ENCODE results near the gene LMX1A. TPM values are rescaled to one million over a fixed set of nuclear protein-coding genes. Genes with fewer than 3 reads are reported as not detected.

LMX1A gene
- total RNA-seq, 1 experiment from 2014 or later: not detected

GRCh38 chr1:165325460-165326203 is 30.9 kb downstream of the LMX1A start:
- Histone ChIP-seq H3K9me3 (replicated peaks) (no peaks in the 10 kb centered on the region), H3K4me3 (no peak overlapping the region), H3K27me3 (replicated peaks) (peaks cover 2% of the 10 kb centered on the region; the same call in 1 of the 2 replicates), H3K36me3 (no peaks in the 10 kb centered on the region), H3K27ac (no peak overlapping the region), H3K4me1 (replicated peaks) (no peaks in the 10 kb centered on the region)
- no peak for DNase-seq (ENCODE audit: low read depth in 1 of 2, low spot score in 2 of 2)

DNA sequence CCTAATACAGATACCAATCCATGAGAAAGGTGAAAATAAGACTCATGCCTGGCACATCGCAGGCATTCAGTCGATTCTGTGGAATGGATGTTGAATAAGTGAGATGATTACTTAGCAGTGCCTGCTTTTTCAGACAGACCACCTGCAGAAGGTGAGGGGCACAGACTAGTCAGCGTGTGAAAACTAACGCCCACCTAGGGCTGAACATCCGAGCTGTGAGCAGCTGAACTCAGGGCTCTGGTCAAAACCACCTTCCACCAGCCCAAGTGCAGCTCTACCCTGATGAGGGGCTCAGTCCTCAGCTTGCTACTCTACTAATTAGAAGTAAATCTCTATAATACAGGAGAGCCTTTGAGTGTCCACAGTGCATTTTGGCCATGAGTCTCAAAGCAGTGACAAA is 32.5 kb downstream of the LMX1A start:
- Histone ChIP-seq H3K4me1 (replicated peaks) (no peaks in the 10 kb centered on the region), H3K9me3 (replicated peaks) (no peaks in the 10 kb centered on the region), H3K27me3 (replicated peaks) (peaks cover 2% of the 10 kb centered on the region; the same call in 1 of the 2 replicates), H3K27ac (no peak overlapping the region), H3K36me3 (no peaks in the 10 kb centered on the region), H3K4me3 (no peak overlapping the region)
- DNase-seq (ENCODE audit: low read depth in 1 of 2, low spot score in 2 of 2): no peak

DNA sequence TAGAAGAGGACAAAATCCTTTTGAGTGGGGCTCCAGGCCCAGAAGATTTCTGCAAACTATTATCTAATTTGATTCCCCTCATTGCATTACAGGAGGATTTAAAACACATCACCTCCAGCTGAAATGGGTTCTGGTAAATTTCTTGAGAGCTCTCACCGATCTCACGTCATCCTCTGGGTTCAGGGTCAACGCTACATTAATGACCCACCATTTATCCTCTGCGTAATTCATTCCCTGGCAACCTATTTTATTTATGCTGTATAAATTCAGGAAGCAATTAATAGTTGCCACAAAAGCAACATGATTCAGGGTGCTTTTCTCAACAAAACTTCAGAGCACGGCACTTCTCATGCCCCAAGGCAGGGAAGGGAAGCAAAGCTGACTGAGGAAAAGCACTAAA is 38.9 kb downstream of the LMX1A start:
- Histone ChIP-seq H3K4me3 (no peak overlapping the region), H3K36me3 (no peaks in the 10 kb centered on the region), H3K27ac (no peak overlapping the region), H3K27me3 (replicated peaks) (peaks cover 2% of the 10 kb centered on the region; the same call in 1 of the 2 replicates), H3K4me1 (replicated peaks) (no peaks in the 10 kb centered on the region), H3K9me3 (replicated peaks) (no peaks in the 10 kb centered on the region)
- no peak for DNase-seq (ENCODE audit: low read depth in 1 of 2, low spot score in 2 of 2)

DNA sequence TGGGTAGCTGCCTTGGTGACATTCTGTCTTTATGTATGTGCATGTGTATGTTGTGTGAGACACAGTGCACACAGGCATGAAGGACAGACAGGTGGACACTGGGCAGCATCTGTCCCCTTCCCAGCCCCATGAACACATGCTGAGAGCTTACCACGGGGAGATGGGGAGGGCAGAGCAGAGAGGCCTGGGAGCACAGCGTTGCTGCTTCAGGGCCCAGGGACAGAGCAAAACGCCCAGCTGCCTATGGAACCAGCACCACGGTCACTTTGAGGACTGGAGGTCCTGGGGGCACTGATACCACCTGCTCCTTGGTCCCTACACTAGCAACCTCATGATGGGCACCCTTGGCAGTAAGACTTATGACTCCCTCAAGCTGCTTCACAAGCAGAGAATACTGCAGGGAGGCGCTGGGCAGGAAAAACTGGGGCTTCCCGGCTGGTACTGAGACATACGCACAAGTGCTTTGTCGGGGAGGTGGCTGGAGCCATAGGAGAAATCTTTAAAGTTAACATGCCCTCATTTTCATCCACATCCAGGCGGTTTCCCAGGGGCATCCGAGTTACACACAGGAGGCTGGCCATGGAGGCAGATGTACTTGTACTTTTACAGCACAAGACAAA is 40.3 kb downstream of the LMX1A start:
- no peak for DNase-seq (ENCODE audit: low read depth in 1 of 2, low spot score in 2 of 2)
- Histone ChIP-seq H3K4me3 (no peak overlapping the region), H3K27me3 (replicated peaks) (no peaks in the 10 kb centered on the region; the same call in 1 of the 2 replicates), H3K36me3 (no peaks in the 10 kb centered on the region), H3K27ac (no peak overlapping the region), H3K4me1 (replicated peaks) (no peaks in the 10 kb centered on the region), H3K9me3 (replicated peaks) (no peaks in the 10 kb centered on the region)

DNA sequence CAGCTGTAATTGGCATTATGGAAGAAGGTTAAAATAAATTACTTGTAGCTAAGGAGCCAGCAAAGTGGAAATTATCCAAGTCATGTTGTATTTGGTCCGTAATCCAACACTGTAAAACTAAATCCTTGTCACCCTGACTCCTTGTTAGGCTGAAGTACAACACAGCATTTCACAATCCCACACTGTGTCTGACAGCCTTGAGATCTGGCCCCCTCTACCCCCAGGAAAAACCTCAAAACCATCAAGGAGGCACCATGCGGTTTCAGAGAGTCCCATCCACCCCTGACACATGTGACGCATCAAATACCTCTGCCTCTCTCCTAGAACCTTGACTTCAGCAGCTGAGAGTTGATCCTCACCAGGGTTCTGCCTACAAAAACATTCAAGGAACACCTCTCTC is 41.0 kb downstream of the LMX1A start:
- no peak overlapping the region for H3K27ac ChIP-seq
- H3K4me1 ChIP-seq (replicated peaks): no peaks in the 10 kb centered on the region
- no peaks in the 10 kb centered on the region for H3K36me3 ChIP-seq
- H3K9me3 ChIP-seq (replicated peaks): no peaks in the 10 kb centered on the region
- H3K4me3 ChIP-seq: no peak overlapping the region
- DNase-seq (ENCODE audit: low read depth in 1 of 2, low spot score in 2 of 2): no peak
- H3K27me3 ChIP-seq (replicated peaks): no peaks in the 10 kb centered on the region; the same call in 1 of the 2 replicates

GRCh38 chr1:165313903-165314302 is 42.6 kb downstream of the LMX1A start:
- no peaks in the 10 kb centered on the region for H3K36me3 ChIP-seq
- no peaks in the 10 kb centered on the region for H3K9me3 ChIP-seq (replicated peaks)
- H3K27me3 ChIP-seq (replicated peaks): no peaks in the 10 kb centered on the region; the same call in 1 of the 2 replicates
- H3K4me1 ChIP-seq (replicated peaks): no peaks in the 10 kb centered on the region
- no peak overlapping the region for H3K27ac ChIP-seq
- H3K4me3 ChIP-seq: no peak overlapping the region
- DNase-seq (ENCODE audit: low read depth in 1 of 2, low spot score in 2 of 2): no peak

GRCh38 chr1:165312591-165312990 is 43.9 kb downstream of the LMX1A start:
- no peak for DNase-seq (ENCODE audit: low read depth in 1 of 2, low spot score in 2 of 2)
- no peaks in the 10 kb centered on the region for H3K9me3 ChIP-seq (replicated peaks)
- H3K27me3 ChIP-seq (replicated peaks): no peaks in the 10 kb centered on the region; the same call in 1 of the 2 replicates
- H3K4me3 ChIP-seq: no peak overlapping the region
- H3K27ac ChIP-seq: no peak overlapping the region
- H3K36me3 ChIP-seq: no peaks in the 10 kb centered on the region
- no peaks in the 10 kb centered on the region for H3K4me1 ChIP-seq (replicated peaks)

DNA sequence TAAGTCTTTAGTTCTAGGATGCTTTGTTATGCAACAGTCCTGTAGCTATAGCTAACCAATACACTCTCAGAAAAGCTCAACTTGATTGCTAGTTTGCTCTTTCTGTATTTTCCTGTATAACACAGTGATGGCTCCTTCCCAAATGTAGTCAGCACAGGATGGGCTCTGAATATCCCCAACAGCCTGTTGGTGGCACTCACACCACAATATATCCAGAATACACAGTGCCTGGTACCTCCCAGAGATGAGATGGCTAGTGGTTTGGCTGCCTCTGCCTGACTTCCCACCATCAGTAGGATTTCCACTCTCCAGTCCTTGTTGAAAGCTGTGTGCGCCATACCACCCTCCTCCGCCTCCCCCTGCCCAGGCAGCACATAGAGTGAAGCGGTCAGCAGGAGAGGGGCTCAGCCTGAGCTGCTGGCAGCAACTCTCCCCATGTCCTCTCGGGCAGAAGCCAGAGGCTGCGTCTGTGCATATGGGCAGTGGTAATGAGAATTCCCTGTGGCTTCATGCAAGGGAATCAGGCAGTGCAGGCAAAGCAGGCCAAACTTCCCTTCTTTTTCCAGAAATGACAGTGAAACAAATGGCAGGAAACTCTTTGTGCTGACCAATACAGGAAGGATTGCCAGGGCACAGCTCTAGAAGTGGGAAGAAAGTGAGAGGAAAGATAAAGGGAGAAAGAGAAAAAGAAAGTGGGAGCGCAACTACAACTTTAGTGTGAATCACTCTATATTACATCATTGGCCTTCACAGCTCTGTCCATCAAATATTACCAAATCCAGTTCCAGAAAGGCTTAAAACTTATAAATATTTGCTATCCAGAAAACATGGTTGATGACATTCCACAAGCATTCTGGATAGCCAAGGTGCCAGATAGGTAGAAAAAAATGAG is 49.7 kb downstream of the LMX1A start:
- Histone ChIP-seq H3K36me3 (no peaks in the 10 kb centered on the region), H3K9me3 (replicated peaks) (no peaks in the 10 kb centered on the region), H3K4me1 (replicated peaks) (no peaks in the 10 kb centered on the region), H3K27me3 (replicated peaks) (no peaks in the 10 kb centered on the region), H3K27ac (no peak overlapping the region), H3K4me3 (no peak overlapping the region)
- DNase-seq (ENCODE audit: low read depth in 1 of 2, low spot score in 2 of 2): no peak

DNA sequence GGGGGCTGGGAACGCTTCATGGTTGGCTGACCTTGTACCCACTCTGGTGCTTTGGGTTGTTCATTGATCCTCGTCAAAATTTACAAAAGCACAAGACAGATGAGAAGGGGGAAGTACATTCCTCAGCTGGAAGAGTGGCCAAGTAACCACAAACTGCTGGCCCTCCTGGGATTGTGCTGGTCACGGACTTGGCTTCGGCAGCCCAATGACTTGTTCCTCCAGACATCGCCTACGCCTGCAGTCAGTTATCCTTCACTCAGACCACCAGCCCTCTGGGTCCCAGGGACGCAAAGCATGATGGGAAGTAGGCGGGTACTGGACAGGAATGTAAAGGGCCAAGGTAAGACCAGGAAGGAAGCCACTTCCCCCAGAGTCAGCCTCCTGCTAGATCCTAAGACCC is 53.1 kb downstream of the LMX1A start:
- H3K36me3 ChIP-seq: no peaks in the 10 kb centered on the region
- no peak overlapping the region for H3K4me3 ChIP-seq
- DNase-seq (ENCODE audit: low read depth in 1 of 2, low spot score in 2 of 2): no peak
- H3K27ac ChIP-seq: no peak overlapping the region
- H3K4me1 ChIP-seq (replicated peaks): no peaks in the 10 kb centered on the region
- H3K27me3 ChIP-seq (replicated peaks): no peaks in the 10 kb centered on the region
- H3K9me3 ChIP-seq (replicated peaks): no peaks in the 10 kb centered on the region

DNA sequence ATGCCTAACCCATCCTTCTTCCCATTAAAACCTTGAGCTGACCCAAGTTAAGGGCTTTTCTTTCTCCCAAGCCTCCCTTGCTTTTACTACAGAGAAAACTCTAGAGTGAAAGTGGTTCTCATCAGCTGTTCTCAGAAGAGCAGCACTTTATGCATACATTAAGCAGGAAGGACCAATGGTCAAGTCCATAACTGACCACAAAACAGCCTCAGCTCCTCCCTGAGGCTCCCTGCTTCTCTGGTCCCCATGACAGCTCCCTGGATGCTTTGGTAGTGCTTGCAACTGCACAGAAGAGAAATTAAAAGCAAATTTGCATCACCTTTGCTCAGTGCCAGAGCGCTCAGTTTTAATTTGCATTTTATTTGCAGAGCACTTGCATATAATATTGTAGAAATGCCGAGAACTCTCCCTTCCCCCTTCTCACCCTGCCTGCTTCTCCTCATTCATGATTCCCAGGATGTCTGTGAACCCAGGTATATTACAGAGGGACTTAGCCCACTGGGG is 56.1 kb downstream of the LMX1A start:
- no peak for DNase-seq (ENCODE audit: low read depth in 1 of 2, low spot score in 2 of 2)
- H3K36me3 ChIP-seq: no peaks in the 10 kb centered on the region
- no peak overlapping the region for H3K4me3 ChIP-seq
- no peaks in the 10 kb centered on the region for H3K9me3 ChIP-seq (replicated peaks)
- H3K27me3 ChIP-seq (replicated peaks): no peaks in the 10 kb centered on the region
- no peak overlapping the region for H3K27ac ChIP-seq
- H3K4me1 ChIP-seq (replicated peaks): no peaks in the 10 kb centered on the region

DNA sequence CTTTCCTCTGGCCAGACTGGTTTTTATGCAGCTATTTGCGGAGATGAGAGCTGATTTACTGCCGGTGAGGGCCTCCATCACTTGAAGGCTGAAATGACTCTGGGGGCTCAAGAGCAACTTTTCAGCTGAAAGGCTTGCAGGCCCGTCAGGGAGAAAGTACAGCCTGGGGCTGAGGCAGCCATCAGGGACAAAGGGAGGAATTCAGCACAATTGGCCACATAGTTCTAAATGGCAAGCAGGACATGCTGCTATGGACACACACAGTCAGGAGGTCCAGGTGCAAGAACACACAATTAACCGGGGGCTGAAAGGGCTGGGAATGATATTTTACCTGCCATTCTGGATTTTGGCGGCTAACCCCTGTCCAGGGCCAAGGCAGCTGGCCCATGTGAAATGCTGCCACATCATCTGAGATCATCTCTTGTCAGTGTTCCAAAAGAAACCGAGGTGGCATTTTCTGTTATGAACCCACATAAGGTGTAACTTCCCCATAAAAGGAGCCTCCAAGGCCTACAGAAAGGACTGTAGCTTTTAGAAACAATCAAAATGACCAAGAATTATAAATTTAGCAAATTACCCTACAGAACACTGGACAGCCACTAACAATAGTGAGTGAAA is 58.2 kb downstream of the LMX1A start:
- Histone ChIP-seq H3K4me1 (replicated peaks) (no peaks in the 10 kb centered on the region), H3K9me3 (replicated peaks) (no peaks in the 10 kb centered on the region), H3K27ac (no peak overlapping the region), H3K36me3 (no peaks in the 10 kb centered on the region), H3K4me3 (no peak overlapping the region), H3K27me3 (replicated peaks) (no peaks in the 10 kb centered on the region)
- DNase-seq (ENCODE audit: low read depth in 1 of 2, low spot score in 2 of 2): no peak

DNA sequence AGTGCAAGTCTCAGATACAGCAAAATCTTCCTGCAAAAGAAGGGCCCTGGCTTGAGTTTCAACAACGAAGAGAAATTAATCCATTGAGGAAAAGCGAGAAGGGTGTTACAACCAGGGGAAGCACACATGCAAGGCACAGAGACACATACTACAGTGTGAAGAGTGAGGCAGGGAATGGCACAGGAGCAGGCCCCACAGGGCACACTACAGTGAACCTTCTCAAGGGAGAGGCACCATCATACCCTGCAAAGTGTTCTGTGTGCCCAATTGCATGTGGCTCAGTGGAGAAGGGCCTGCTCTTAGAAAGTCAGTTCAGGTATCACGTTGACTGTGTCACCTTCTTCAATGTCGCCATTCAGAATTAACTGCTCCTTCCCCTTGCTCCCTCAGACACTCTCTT is 60.3 kb downstream of the LMX1A start:
- DNase-seq (ENCODE audit: low read depth in 1 of 2, low spot score in 2 of 2): no peak

GRCh38 chr1:165290148-165290547 is 66.4 kb downstream of the LMX1A start:
- Histone ChIP-seq H3K36me3 (no peaks in the 10 kb centered on the region), H3K27me3 (replicated peaks) (peaks cover 2% of the 10 kb centered on the region; the same call in 1 of the 2 replicates), H3K4me3 (no peak overlapping the region), H3K27ac (no peak overlapping the region), H3K9me3 (replicated peaks) (no peaks in the 10 kb centered on the region), H3K4me1 (replicated peaks) (no peaks in the 10 kb centered on the region)
- DNase-seq (ENCODE audit: low read depth in 1 of 2, low spot score in 2 of 2): no peak

More for the DNA sequence above, 60.3 kb downstream of the LMX1A start:
- H3K4me1 ChIP-seq (replicated peaks): no peaks in the 10 kb centered on the region
- H3K27me3 ChIP-seq (replicated peaks): no peaks in the 10 kb centered on the region
- H3K9me3 ChIP-seq (replicated peaks): no peaks in the 10 kb centered on the region
- H3K27ac ChIP-seq: no peak overlapping the region
- no peak overlapping the region for H3K4me3 ChIP-seq
- no peaks in the 10 kb centered on the region for H3K36me3 ChIP-seq

All from SJSA1 (cell line).